GM19023 (cell line): ENCODE data around the gene FOXO4.

ENCODE experiments used
- ATAC-seq: cut with Tn5 transposase; IDR thresholded peaks from one replicate; pipeline ENCODE4 v1.9.1; 2021; ENCODE audit warnings: mild to moderate bottlenecking, moderate library complexity; ENCODE audit not compliant: unreplicated experiment

FOXO4 gene

DNA sequence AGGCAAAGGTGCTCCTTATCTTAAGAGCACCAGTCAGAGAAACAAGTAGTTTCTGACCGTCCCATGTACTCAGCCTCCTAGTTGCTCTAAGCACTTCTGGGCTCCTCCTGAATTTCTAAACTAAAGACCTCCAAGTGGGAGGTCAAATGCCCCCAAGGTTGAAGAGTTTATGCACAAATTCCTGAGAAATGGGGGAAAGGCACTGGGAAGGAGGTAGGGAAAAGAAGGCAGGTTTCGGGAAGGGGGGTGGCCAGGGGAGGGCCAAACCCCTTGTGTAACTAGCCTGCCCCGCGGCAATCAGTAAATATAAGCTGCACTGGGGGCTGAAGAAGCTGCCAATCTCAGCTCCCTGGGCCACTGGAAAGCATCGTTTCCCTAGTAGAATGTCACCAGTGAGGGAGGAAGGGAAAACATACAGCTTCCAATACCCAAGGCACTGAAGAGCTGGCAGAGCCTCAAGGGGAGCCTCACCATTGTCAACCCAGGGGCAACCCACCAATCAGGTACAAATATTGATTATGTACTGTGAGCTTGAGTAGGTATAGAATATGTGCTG is 3.4 kb downstream of the FOXO4 start:
- no peak for ATAC-seq

- no peak for ATAC-seq
Measured at GRCh38 chrX:71099736-71100135, 4.1 kb downstream of the FOXO4 start.

DNA sequence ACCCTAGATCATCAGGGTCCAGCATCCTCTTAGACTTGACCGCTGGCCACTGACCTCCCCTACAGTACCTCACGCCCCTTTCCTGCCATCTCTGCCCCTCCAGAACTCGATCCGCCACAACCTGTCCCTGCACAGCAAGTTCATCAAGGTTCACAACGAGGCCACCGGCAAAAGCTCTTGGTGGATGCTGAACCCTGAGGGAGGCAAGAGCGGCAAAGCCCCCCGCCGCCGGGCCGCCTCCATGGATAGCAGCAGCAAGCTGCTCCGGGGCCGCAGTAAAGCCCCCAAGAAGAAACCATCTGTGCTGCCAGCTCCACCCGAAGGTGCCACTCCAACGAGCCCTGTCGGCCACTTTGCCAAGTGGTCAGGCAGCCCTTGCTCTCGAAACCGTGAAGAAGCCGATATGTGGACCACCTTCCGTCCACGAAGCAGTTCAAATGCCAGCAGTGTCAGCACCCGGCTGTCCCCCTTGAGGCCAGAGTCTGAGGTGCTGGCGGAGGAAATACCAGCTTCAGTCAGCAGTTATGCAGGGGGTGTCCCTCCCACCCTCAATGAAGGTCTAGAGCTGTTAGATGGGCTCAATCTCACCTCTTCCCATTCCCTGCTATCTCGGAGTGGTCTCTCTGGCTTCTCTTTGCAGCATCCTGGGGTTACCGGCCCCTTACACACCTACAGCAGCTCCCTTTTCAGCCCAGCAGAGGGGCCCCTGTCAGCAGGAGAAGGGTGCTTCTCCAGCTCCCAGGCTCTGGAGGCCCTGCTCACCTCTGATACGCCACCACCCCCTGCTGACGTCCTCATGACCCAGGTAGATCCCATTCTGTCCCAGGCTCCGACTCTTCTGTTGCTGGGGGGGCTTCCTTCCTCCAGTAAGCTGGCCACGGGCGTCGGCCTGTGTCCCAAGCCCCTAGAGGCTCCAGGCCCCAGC is 5.2 kb downstream of the FOXO4 start:
- no peak for ATAC-seq

DNA sequence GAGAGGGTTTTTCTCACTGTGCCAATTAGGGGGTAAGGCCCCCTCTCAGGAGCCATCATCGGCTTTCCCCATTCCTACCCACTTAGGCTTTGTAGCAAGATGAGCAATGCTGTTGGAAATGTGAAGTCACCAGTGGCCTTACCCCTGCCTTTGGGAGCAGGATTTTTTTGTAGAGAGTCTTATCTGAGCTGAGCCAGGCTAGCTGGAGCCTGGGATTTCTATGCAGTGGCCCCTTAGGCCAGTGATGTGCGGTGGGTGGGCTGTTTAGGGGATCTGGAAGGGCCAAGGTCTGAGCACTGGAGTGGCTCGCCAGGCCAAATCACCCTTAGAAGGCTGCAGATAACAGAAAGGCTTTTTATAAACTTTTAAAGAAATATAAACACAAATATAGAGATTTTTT is 6.6 kb downstream of the FOXO4 start:
- ATAC-seq = no peak

- no peak for ATAC-seq
Measured at GRCh38 chrX:71103110-71103983, 7.7 kb downstream of the FOXO4 start.

DNA sequence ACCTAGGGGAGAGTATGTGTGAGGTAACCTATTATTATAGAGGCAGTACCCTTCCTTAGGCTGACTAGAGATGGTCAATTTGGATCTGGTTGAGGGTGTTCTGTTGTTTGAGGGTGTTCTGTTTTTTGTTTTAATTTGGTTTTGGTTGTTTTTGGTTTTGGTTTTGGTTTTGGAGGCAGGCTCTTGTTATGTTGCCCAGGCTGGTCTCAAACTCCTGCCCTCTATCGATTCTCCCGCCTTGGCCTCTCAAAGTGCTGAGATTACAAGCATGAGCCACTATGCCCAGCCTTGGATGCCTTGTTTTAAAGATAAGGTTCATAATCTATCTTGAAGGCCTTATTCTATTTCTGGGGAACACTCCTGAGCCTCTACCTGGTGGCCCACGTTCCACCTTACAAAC is 10.0 kb downstream of the FOXO4 start:
- ATAC-seq = no peak

GRCh38 chrX:71106427-71106826 is 10.8 kb downstream of the FOXO4 start, which contains the start of gene CXorf65:
Gene CXorf65, minus strand, starts transcription at chrX:71106740. Its CDS starts 184 bp downstream, at chrX:71106556.
- ATAC-seq = no peak

- ATAC-seq = no peak
Measured at GRCh38 chrX:71107245-71107644, 11.6 kb downstream of the FOXO4 start.

DNA sequence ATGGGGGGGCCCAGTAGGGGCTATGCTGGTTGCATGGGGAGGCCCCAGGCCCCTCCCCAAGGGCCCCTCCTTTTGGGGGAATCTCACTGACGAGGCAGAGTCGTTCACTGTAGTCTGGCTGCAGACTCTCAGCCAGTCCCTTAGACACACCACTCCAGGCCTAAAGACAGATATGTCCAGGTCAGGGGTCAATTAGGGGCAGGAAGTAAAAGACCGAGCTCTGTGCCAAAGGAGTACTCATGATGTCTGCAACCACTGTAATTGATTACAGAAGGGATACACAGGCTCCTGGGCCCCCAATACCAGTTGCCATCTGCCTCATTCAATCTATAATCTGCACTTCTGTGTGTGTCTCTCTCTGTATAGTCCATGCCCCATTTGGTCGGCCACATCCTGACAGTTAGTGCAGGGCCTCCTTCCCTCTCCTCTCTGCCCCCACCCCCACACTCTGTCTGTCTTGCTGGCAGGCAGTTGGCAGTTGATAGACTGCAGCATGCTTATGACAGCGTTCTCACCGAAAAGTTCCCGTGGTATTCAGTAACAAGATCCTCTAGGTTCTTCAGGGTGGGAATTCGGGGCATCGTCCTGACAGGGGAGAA is 12.2 kb downstream of the FOXO4 start:
- no peak for ATAC-seq

DNA sequence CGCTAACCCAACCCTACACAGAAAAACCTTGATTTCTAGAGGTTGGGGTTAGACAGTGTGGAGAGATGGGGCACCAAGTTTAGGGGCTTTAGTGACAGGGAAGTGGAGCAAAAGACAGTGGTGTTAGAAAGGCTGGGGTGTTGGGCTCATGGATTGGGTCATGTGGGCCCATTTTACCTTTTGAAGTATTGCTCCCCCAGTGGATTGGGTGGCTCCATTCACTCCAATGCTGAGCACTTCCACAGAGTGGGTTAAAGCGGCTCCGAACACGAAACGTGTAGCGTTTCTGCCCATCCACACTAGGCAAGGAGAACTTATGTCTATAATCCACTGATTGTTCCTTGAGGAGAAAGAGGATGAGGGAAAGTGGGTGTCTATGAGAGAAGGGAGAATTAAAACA is 13.4 kb downstream of the FOXO4 start:
- ATAC-seq = no peak

GRCh38 chrX:71111141-71111843 is 15.6 kb downstream of the FOXO4 start, which contains the start of gene IL2RG:
Gene IL2RG, minus strand, starts transcription at chrX:71111577. Its CDS starts 38 bp downstream, at chrX:71111539.
- peak; percentile 92 for ATAC-seq

DNA sequence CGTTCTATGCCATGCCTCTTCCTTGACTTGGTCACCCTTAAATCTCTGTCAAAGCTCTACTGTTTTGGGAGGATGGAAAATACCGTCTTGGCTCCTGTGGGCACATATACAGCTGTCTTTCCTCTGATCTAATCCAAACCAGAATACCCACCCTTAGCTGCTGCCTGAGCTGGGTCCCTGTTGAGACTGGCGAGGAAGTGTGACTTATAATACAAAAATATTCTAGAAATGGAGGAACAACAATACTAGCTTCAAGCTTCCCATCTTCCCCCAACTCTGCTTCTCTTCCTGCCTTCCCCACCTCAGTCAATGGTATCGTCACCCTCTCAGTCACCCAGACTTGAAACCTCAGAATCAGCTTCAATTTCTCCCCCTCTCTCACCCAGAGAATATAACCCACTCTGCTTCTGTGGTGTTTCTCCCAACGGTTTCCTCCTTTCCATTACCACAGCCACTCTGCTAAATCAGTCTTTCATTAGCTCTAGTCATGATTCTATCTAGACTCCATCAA is 16.3 kb downstream of the FOXO4 start:
- ATAC-seq = peak; percentile 21

GRCh38 chrX:71117358-71117757 is 21.7 kb downstream of the FOXO4 start:
- ATAC-seq = no peak

GRCh38 chrX:71118032-71118984 is 22.7 kb downstream of the FOXO4 start, which contains the start of gene MED12:
Gene MED12, plus strand, starts transcription at chrX:71118596. Its CDS starts 159 bp downstream, at chrX:71118755.
- ATAC-seq = peak; percentile 85

DNA sequence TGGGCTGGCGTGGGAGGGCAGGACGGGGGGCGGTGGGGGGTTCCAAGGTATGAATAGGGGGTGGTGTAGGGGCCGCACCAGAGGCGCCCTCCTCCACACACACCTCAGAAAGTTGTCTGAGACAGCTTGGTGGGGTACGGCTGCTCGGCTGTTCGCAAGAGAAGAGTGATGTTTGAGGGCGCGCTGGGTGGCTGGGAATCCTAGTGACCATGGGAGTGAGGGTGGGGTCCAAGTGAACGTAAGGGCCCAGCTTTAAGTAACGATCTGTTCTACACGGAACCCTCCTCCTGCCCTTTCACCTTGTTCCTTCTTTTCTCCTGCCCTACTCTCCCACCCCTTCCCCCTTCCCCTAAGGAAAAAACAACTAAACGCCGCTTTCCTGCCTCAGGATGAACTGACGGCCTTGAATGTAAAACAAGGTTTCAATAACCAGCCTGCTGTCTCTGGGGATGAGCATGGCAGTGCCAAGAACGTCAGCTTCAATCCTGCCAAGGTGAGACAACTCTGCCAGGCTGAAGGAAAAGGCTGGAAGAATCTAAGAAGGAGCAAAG is 23.4 kb downstream of the FOXO4 start:
- ATAC-seq = no peak

DNA sequence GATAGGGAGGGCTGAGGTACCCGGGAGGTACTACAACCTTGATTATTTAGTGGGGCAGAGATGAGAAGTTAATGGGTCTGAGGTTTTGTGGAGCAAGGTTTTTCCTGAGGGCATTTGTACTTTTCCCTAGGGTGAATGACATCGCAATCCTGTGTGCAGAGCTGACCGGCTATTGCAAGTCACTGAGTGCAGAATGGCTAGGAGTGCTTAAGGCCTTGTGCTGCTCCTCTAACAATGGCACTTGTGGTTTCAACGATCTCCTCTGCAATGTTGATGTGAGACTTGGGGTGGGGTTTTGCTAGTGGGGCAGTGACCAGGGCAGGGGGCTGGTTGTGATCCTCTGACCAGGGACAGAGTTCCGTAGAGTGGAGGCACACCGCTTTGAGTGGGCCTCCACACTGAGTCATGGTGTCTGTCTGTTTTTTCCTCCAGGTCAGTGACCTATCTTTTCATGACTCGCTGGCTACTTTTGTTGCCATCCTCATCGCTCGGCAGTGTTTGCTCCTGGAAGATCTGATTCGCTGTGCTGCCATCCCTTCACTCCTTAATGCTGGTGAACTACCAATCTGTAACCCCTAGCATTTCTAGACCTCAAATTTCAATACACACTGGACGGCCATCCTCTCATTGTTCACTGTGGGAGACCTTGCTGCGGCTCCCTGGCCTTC is 32.6 kb downstream of the FOXO4 start:
- ATAC-seq = no peak

DNA sequence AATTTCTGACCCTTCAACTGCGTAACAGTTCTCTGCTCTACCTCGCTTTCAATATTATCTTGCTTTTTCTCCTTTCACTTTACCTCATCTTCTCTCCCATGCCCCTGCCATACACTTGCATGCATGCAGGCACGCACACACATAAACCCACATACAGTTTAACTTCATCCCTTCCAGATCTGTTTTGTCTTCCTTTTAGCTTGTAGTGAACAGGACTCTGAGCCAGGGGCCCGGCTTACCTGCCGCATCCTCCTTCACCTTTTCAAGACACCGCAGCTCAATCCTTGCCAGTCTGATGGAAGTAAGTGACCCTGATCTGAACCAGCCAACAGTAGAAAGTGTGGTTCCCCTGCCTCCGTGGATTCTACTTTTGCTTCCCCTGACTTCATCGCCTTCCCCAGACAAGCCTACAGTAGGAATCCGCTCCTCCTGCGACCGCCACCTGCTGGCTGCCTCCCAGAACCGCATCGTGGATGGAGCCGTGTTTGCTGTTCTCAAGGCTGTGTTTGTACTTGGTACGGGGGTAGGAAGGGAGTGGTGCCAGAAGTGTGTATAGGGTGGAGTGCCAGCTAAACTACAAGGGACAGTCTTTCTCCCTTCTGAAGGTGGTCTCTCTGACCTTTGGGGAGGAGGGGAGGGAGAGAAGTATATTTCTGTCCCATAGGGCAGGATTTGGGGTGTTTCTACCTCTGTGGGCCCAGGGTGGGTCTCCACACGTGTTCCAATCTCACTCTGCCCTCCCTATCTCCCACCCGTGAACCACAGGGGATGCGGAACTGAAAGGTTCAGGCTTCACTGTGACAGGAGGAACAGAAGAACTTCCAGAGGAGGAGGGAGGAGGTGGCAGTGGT is 33.5 kb downstream of the FOXO4 start:
- ATAC-seq = no peak
